NOMO-1 (cell line): ENCODE measurements around the gene EFHC1.

Experiments
- DNase-seq, 2 experiments: peaks; one replicate each; lab custom pipeline; 2025; ENCODE audit not compliant: unreplicated experiment in 2 of 2; lab: John Stamatoyannopoulos, UW

Gene EFHC1

GRCh38 chr6:52550014-52550575 is 130.0 kb downstream of the EFHC1 start:
- DNase-seq: no peak

GRCh38 chr6:52550870-52551269 is 130.7 kb downstream of the EFHC1 start:
- DNase-seq: no peak

GRCh38 chr6:52551483-52552277 is 131.5 kb downstream of the EFHC1 start:
- no peak for DNase-seq

DNA sequence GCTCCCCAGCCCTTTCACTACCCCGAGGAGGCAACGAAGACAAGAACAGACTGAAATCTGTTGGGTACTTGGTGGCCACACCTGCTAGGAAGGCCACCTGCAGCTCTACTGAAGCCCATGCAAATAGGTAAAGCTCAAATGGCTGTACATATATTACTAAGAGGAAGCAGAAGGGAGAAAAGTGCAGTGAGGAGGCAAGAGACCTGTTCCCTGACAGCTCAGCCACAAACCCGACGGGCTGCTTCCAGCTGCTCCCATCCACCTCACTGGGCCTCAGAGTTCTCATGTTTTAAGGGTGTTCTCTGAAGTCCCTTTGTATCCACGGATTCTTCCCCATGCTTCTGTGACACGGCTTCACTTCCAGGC is 132.1 kb downstream of the EFHC1 start:
- DNase-seq: no peak

GRCh38 chr6:52553158-52553557 is 133.0 kb downstream of the EFHC1 start:
- no peak for DNase-seq

GRCh38 chr6:52553719-52554118 is 133.6 kb downstream of the EFHC1 start:
- DNase-seq: no peak

- no peak for DNase-seq
Measured at GRCh38 chr6:52554684-52555280, 134.6 kb downstream of the EFHC1 start.

DNA sequence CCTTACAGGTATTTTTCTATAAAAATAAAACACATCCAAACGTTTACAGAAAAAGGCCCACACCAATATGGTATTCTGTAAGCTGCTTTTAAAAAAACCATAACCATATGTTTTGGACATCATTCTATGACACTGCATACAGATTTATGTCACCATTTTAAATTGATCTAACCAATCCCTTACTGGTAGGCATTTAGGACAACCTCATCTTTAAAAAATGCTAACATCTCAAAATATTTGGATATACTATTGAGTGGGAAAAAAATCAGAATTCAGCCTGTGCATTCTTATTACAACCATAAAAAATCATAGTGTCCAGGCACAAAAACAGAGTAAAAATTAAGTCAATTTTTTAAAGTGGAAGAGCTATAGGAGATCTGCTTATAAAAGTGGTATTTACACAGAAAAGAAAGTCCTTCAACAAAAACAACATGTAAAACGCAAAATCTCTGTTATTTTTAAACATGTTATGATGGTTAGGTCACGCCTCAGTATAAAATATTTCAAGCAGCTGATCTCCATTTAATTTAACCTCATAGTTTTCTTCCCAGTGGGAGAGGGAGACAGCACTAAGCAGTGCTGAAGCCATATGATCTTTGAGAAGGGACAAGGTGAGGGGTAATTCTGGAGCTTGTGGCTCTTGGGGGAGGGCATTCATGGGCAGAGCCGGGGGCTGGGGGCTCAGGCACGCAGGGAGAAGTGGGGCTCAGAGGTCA is 135.5 kb downstream of the EFHC1 start:
- DNase-seq: no peak

- no peak for DNase-seq
Measured at GRCh38 chr6:52557389-52558265, 137.5 kb downstream of the EFHC1 start.

GRCh38 chr6:52558266-52559000 is 138.3 kb downstream of the EFHC1 start:
- no peak for DNase-seq

DNA sequence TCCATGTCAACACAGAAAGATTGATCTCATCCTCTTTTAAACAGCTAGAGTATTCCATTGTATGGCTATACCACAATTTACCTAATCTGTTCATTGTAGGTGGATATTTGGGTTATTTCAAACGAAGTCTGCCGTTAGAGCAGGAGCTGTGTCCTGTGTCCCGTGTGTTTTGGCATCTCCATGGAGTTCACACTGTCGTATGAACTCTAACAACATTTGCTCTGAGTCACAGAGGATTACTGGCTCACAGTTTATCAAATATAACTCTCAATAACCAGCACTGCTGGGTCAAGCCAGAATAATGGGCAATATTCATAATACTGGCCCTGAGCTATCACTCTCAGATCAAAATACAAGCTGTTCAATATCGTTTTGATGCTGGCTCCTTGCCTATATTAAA is 140.3 kb downstream of the EFHC1 start:
- DNase-seq: no peak

- DNase-seq: no peak
Measured at GRCh38 chr6:52562911-52563310, 142.8 kb downstream of the EFHC1 start.

DNA sequence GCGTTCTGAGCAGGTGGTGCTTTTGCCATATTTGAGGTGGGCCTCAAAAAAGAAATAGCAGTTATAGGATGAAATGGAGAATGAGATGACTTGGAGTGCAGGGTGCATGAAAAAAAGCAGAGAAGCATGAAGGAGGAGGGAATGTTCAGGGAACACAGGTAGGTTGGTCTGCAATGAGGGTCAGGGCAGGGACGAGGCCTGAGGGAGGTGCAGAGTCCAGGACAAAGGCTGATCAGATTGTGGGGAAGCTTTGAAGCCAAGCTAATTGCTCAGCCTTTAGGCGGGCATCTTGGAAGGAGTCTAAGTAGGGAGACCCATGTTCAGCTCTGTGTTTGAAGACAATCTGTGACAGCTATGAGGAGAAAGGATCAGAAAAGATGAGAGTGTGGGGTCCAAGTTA is 144.7 kb downstream of the EFHC1 start:
- no peak for DNase-seq

DNA sequence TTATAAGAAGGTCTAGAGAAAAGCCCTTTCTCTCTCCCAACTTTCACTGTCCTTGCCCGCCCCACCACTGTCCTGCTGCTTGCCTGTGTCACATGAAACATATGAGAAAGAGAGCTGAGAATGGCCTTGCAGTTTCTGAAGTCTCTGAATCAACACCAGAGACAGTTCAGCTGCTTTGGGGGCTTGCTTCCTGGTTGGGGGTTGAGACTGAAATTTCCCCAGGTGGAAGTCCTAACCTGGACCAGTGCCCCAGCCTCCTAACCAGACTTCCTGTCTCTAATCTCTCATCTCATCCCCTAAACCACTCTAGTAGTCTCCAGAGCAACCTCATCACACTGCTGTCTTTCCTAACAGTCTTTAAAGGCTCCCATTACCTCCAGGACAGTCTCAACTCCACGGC is 146.1 kb downstream of the EFHC1 start:
- no peak for DNase-seq

GRCh38 chr6:52566853-52567279 is 146.7 kb downstream of the EFHC1 start:
- no peak for DNase-seq

- DNase-seq: no peak
Measured at GRCh38 chr6:52568320-52568719, 148.2 kb downstream of the EFHC1 start.

GRCh38 chr6:52570291-52570700 is 150.2 kb downstream of the EFHC1 start:
- DNase-seq: no peak

GRCh38 chr6:52571099-52571755 is 151.1 kb downstream of the EFHC1 start:
- DNase-seq: no peak

GRCh38 chr6:52572536-52572935 is 152.4 kb downstream of the EFHC1 start:
- DNase-seq: no peak
